ENCODE measurements around the gene NIPSNAP3A. TPM values are rescaled to one million over a fixed set of nuclear protein-coding genes. Genes with fewer than 3 reads are reported as not detected.

Gene NIPSNAP3A
- total RNA-seq, 6 experiments from 2014 or later, result 11.5 to 17.0 (median 14.6) TPM

DNA sequence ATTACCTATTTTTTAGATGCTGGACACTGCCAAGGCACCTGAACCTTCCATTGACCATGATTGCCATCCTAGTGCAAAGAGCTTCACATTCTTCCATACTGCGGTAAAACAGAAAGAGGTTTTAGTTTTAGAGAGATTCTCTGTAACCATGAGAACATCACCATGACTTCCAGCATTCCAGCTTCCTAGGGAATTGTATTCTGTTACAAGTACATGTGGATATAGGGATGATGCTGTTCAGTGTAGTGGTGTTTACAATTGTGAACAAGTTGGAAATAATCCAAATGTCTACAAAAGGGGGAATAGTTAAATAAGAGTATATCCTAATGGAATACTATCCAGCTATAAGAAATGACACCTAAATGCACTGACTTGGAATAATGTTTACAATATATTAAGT lies 38.8 kb downstream of the NIPSNAP3A start:
- Mint-ChIP-seq H3K4me1 (ENCODE audit: low read depth) (peaks cover 9% of the 10 kb centered on the region), H3K36me3 (ENCODE audit: low read depth) (peaks cover 7% of the 10 kb centered on the region; the same call in 1 of the 2 replicates)

GRCh38 chr9:104787306-104788015 lies 40.0 kb downstream of the NIPSNAP3A start:
- Mint-ChIP-seq H3K27ac (no peak overlapping the region), H3K4me3 (no peak overlapping the region), H3K27me3 (ENCODE audit: insufficient read depth) (no peaks in the 10 kb centered on the region), H3K9me3 (no peaks in the 10 kb centered on the region), H3K36me3 (ENCODE audit: low read depth) (peaks cover 7% of the 10 kb centered on the region; the same call in 1 of the 2 replicates), H3K4me1 (ENCODE audit: low read depth) (peaks cover 17% of the 10 kb centered on the region)
- TF ChIP-seq CTCF (IDR thresholded peaks at IDR 0.05), result no peak
- DNase-seq, result no peak

More for the DNA sequence above, 38.8 kb downstream of the NIPSNAP3A start:
- Mint-ChIP-seq H3K27ac (no peak overlapping the region), H3K9me3 (no peaks in the 10 kb centered on the region), H3K27me3 (ENCODE audit: insufficient read depth) (no peaks in the 10 kb centered on the region), H3K4me3 (no peak overlapping the region)
- TF ChIP-seq CTCF (IDR thresholded peaks at IDR 0.05), result no peak
- no peak for DNase-seq

DNA sequence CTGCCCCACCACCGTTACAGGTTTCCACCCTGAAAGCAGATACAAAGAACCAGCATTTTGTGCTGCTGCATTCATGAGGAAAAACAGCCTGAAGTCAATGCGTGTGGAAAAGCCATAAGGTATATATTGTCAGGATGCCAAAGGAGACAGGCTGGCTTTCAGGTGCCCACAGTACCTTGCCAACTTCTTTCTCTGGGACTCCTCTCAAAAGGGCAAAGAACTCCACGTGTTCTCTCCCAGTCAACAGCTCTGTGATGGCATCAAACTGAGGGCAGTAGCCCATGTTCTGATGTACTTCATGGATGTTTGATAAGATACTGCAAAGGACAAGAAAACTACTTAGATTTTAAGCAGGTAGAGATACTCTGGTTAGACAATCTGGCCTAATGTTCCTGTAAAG lies 40.8 kb downstream of the NIPSNAP3A start:
- Mint-ChIP-seq H3K4me1 (ENCODE audit: low read depth) (peaks cover 17% of the 10 kb centered on the region), H3K9me3 (no peaks in the 10 kb centered on the region), H3K27ac (no peak overlapping the region), H3K36me3 (ENCODE audit: low read depth) (peaks cover 7% of the 10 kb centered on the region; the same call in 1 of the 2 replicates), H3K4me3 (no peak overlapping the region), H3K27me3 (ENCODE audit: insufficient read depth) (no peaks in the 10 kb centered on the region)
- DNase-seq, result no peak
- no peak for TF ChIP-seq CTCF (IDR thresholded peaks at IDR 0.05)

GRCh38 chr9:104794070-104794469 lies 46.6 kb downstream of the NIPSNAP3A start:
- Mint-ChIP-seq H3K27ac (no peak overlapping the region), H3K4me3 (no peak overlapping the region), H3K36me3 (ENCODE audit: low read depth) (peaks cover 13% of the 10 kb centered on the region; the same call in 1 of the 2 replicates), H3K27me3 (ENCODE audit: insufficient read depth) (no peaks in the 10 kb centered on the region), H3K9me3 (no peaks in the 10 kb centered on the region), H3K4me1 (ENCODE audit: low read depth) (peaks cover 26% of the 10 kb centered on the region)
- TF ChIP-seq CTCF (IDR thresholded peaks at IDR 0.05), result no peak
- no peak for DNase-seq

DNA sequence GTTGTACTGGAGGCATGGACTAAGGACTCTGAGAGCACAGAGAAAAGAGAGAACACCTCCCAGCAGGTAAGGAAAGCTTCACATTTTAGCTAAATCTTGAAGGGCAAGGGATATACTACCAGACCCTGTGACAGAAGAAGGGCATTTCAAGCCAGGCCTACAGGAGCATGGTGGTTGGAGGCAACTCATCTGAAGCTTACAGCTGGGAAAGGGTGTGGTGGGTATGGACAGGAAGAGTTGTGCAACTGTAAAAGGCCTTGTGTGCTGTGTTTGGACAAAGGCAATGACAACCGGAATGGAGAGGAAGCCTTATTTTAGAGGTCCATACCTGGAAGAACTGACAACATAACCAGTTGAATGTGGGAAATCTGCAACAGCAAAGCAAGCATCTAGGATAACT lies 47.6 kb downstream of the NIPSNAP3A start:
- Mint-ChIP-seq H3K9me3 (no peaks in the 10 kb centered on the region), H3K27ac (no peak overlapping the region), H3K4me3 (no peak overlapping the region), H3K27me3 (ENCODE audit: insufficient read depth) (peaks cover 2% of the 10 kb centered on the region; the same call in 1 of the 2 replicates), H3K36me3 (ENCODE audit: low read depth) (peaks cover 13% of the 10 kb centered on the region; the same call in 1 of the 2 replicates), H3K4me1 (ENCODE audit: low read depth) (peaks cover 26% of the 10 kb centered on the region)
- no peak for DNase-seq
- TF ChIP-seq CTCF (IDR thresholded peaks at IDR 0.05), result no peak
